ENCODE results near the gene CD46.
"Not testable (repeated sequence)": the region's sequence is repeated elsewhere in the genome, so short reads cannot be mapped to it uniquely, and the experiment has no call there.

Gene CD46

GRCh38 chr1:207755846-207756693, 4.2 kb downstream of the CD46 start:
- no peak for TF ChIP-seq CTCF (conservative IDR thresholded peaks at IDR 0.05; ENCODE audit: low read depth, low read length)
- no peak for DNase-seq (ENCODE audit: low read depth)
- no peak overlapping the region for H3K4me3 ChIP-seq (ENCODE audit: low read depth, low read length)

GRCh38 chr1:207762622-207763021, 10.8 kb downstream of the CD46 start:
- no peak for DNase-seq (ENCODE audit: low read depth)
- H3K4me3 ChIP-seq (ENCODE audit: low read depth, low read length) = no peak overlapping the region
- no peak for TF ChIP-seq CTCF (conservative IDR thresholded peaks at IDR 0.05; ENCODE audit: low read depth, low read length)

GRCh38 chr1:207763091-207763490, 11.2 kb downstream of the CD46 start:
- H3K4me3 ChIP-seq (ENCODE audit: low read depth, low read length) = no peak overlapping the region
- TF ChIP-seq CTCF (conservative IDR thresholded peaks at IDR 0.05; ENCODE audit: low read depth, low read length) = no peak
- DNase-seq (ENCODE audit: low read depth) = no peak

GRCh38 chr1:207763972-207764371, 12.1 kb downstream of the CD46 start:
- no peak for DNase-seq (ENCODE audit: low read depth)
- no peak for TF ChIP-seq CTCF (conservative IDR thresholded peaks at IDR 0.05; ENCODE audit: low read depth, low read length)
- no peak overlapping the region for H3K4me3 ChIP-seq (ENCODE audit: low read depth, low read length)

- H3K4me3 ChIP-seq (ENCODE audit: low read depth, low read length) = no peak overlapping the region
- no peak for DNase-seq (ENCODE audit: low read depth)
- no peak for TF ChIP-seq CTCF (conservative IDR thresholded peaks at IDR 0.05; ENCODE audit: low read depth, low read length)
Observed at GRCh38 chr1:207766569-207766968, 14.7 kb downstream of the CD46 start.

GRCh38 chr1:207770514-207770913, 18.7 kb downstream of the CD46 start:
- DNase-seq (ENCODE audit: low read depth); H3K4me3 ChIP-seq (ENCODE audit: low read depth, low read length): not testable (repeated sequence)

- DNase-seq (ENCODE audit: low read depth); H3K4me3 ChIP-seq (ENCODE audit: low read depth, low read length): not testable (repeated sequence)
Observed at GRCh38 chr1:207776045-207776444, 24.2 kb downstream of the CD46 start.

GRCh38 chr1:207777412-207777811, 25.6 kb downstream of the CD46 start:
- DNase-seq (ENCODE audit: low read depth) = not testable (repeated sequence)

More at GRCh38 chr1:207777412-207777811, 25.6 kb downstream of the CD46 start:
- not testable (repeated sequence) for H3K4me3 ChIP-seq (ENCODE audit: low read depth, low read length)
